ENCODE data around the gene SP110.

The SP110 gene

GRCh38 chr2:230250231-230250630 lies 30.4 kb upstream of the SP110 start:
- no peaks in the 10 kb centered on the region for H4K20me1 ChIP-seq (ENCODE audit: control insufficient read depth, insufficient read depth, low read depth, low read length)
- no peak overlapping the region for H3K27ac ChIP-seq (ENCODE audit: low read depth, low read length)
- H3K4me3 ChIP-seq (ENCODE audit: low read length) = no peak overlapping the region
- H3K36me3 ChIP-seq (ENCODE audit: control insufficient read depth, low read length) = no peaks in the 10 kb centered on the region
- no peaks in the 10 kb centered on the region for H3K79me2 ChIP-seq (ENCODE audit: control insufficient read depth, low read length)
- H3K27me3 ChIP-seq (ENCODE audit: control insufficient read depth, low read length) = no peaks in the 10 kb centered on the region
- H3K4me2 ChIP-seq (ENCODE audit: low read length) = no peak overlapping the region
- TF ChIP-seq EZH2phosphoT487 (IDR thresholded peaks at IDR 0.05; ENCODE audit: borderline replicate concordance, low read length) (no peak), CTCF (IDR thresholded peaks at IDR 0.05; ENCODE audit: low read depth, low read length, poor library complexity, severe bottlenecking) (no peak)
- H3F3A ChIP-seq (ENCODE audit: control insufficient read depth, insufficient read depth) = no peaks in the 10 kb centered on the region
- no peaks in the 10 kb centered on the region for H3K9me3 ChIP-seq (ENCODE audit: control insufficient read depth, insufficient read depth, low read length)
- H3K9me2 ChIP-seq (replicated peaks; ENCODE audit: control insufficient read depth, low read length) = no peaks in the 10 kb centered on the region
- no peaks in the 10 kb centered on the region for H3K4me1 ChIP-seq (ENCODE audit: control insufficient read depth, low read length)

GRCh38 chr2:230246206-230246605 lies 26.4 kb upstream of the SP110 start:
- no peaks in the 10 kb centered on the region for H3K27me3 ChIP-seq (ENCODE audit: control insufficient read depth, low read length)
- H4K20me1 ChIP-seq (ENCODE audit: control insufficient read depth, insufficient read depth, low read depth, low read length) = no peaks in the 10 kb centered on the region
- H3K79me2 ChIP-seq (ENCODE audit: control insufficient read depth, low read length) = no peaks in the 10 kb centered on the region
- no peak for TF ChIP-seq EZH2phosphoT487 (IDR thresholded peaks at IDR 0.05; ENCODE audit: borderline replicate concordance, low read length)
- TF ChIP-seq CTCF (IDR thresholded peaks at IDR 0.05; ENCODE audit: low read depth, low read length, poor library complexity, severe bottlenecking) = no peak
- no peak overlapping the region for H3K27ac ChIP-seq (ENCODE audit: low read depth, low read length)
- H3K36me3 ChIP-seq (ENCODE audit: control insufficient read depth, low read length) = no peaks in the 10 kb centered on the region
- H3K4me3 ChIP-seq (ENCODE audit: low read length) = no peak overlapping the region
- H3K9me3 ChIP-seq (ENCODE audit: control insufficient read depth, insufficient read depth, low read length) = no peaks in the 10 kb centered on the region
- no peak overlapping the region for H3K4me2 ChIP-seq (ENCODE audit: low read length)
- no peaks in the 10 kb centered on the region for H3K9me2 ChIP-seq (replicated peaks; ENCODE audit: control insufficient read depth, low read length)
- H3K4me1 ChIP-seq (ENCODE audit: control insufficient read depth, low read length) = no peaks in the 10 kb centered on the region
- H3F3A ChIP-seq (ENCODE audit: control insufficient read depth, insufficient read depth) = no peaks in the 10 kb centered on the region

- no peak overlapping the region for H3K4me2 ChIP-seq (ENCODE audit: low read length)
- no peaks in the 10 kb centered on the region for H3K79me2 ChIP-seq (ENCODE audit: control insufficient read depth, low read length)
- H3K9me2 ChIP-seq (replicated peaks; ENCODE audit: control insufficient read depth, low read length) = no peaks in the 10 kb centered on the region
- no peak overlapping the region for H3K27ac ChIP-seq (ENCODE audit: low read depth, low read length)
- TF ChIP-seq EZH2phosphoT487 (IDR thresholded peaks at IDR 0.05; ENCODE audit: borderline replicate concordance, low read length) (no peak), CTCF (IDR thresholded peaks at IDR 0.05; ENCODE audit: low read depth, low read length, poor library complexity, severe bottlenecking) (no peak)
- no peaks in the 10 kb centered on the region for H3K4me1 ChIP-seq (ENCODE audit: control insufficient read depth, low read length)
- no peaks in the 10 kb centered on the region for H3K27me3 ChIP-seq (ENCODE audit: control insufficient read depth, low read length)
- no peaks in the 10 kb centered on the region for H4K20me1 ChIP-seq (ENCODE audit: control insufficient read depth, insufficient read depth, low read depth, low read length)
- H3F3A ChIP-seq (ENCODE audit: control insufficient read depth, insufficient read depth) = no peaks in the 10 kb centered on the region
- H3K9me3 ChIP-seq (ENCODE audit: control insufficient read depth, insufficient read depth, low read length) = no peaks in the 10 kb centered on the region
- no peak overlapping the region for H3K4me3 ChIP-seq (ENCODE audit: low read length)
- H3K36me3 ChIP-seq (ENCODE audit: control insufficient read depth, low read length) = no peaks in the 10 kb centered on the region
These were observed 24.4 kb upstream of the SP110 start for GRCh38 chr2:230244211-230244610.

GRCh38 chr2:230234845-230235244 lies 15.1 kb upstream of the SP110 start:
- Histone ChIP-seq H3K4me1 (ENCODE audit: control insufficient read depth, low read length) (no peaks in the 10 kb centered on the region), H4K20me1 (ENCODE audit: control insufficient read depth, insufficient read depth, low read depth, low read length) (no peaks in the 10 kb centered on the region), H3K4me3 (ENCODE audit: low read length) (no peak overlapping the region), H3F3A (ENCODE audit: control insufficient read depth, insufficient read depth) (no peaks in the 10 kb centered on the region), H3K4me2 (ENCODE audit: low read length) (no peak overlapping the region), H3K27me3 (ENCODE audit: control insufficient read depth, low read length) (no peaks in the 10 kb centered on the region), H3K27ac (ENCODE audit: low read depth, low read length) (no peak overlapping the region), H3K9me2 (replicated peaks; ENCODE audit: control insufficient read depth, low read length) (no peaks in the 10 kb centered on the region), H3K36me3 (ENCODE audit: control insufficient read depth, low read length) (peaks cover 12% of the 10 kb centered on the region), H3K9me3 (ENCODE audit: control insufficient read depth, insufficient read depth, low read length) (peaks cover 11% of the 10 kb centered on the region; the same call in 1 of the 2 replicates), H3K79me2 (ENCODE audit: control insufficient read depth, low read length) (no peaks in the 10 kb centered on the region)
- no peak for TF ChIP-seq EZH2phosphoT487 (IDR thresholded peaks at IDR 0.05; ENCODE audit: borderline replicate concordance, low read length)
- TF ChIP-seq CTCF (IDR thresholded peaks at IDR 0.05; ENCODE audit: low read depth, low read length, poor library complexity, severe bottlenecking) = no peak
